ENCODE results near the gene DCAF15. TPM values are rescaled to one million over a fixed set of nuclear protein-coding genes. Genes with fewer than 3 reads are reported as not detected.
A peak's percentile ranks its signal among the peaks of the same experiment; 100 is the strongest.

The DCAF15 gene
- total RNA-seq, 2 donors from 2014 or later = 7.0 to 20.4 TPM

GRCh38 chr19:13906521-13906904 lies 45.8 kb upstream of the DCAF15 start:
- no peaks in the 10 kb centered on the region for H3K27me3 ChIP-seq
- intact Hi-C loops (cut with DNase I) = no loop called here
- peaks cover 39% of the 10 kb centered on the region for H3K4me1 ChIP-seq
- no peaks in the 10 kb centered on the region for H3K36me3 ChIP-seq (replicated peaks in 1 of 2; ENCODE audit: insufficient read depth in 1 of 2, low read depth in 2 of 2)
- peak overlapping the region; percentile 63 to 90 (median 78) for H3K27ac ChIP-seq
- TF ChIP-seq POLR2A (IDR thresholded peaks at IDR 0.05) (no peak), CTCF (IDR thresholded peaks at IDR 0.05) (no peak)
- DNase-seq (peak; percentile 59 to 70 (median 64)), ATAC-seq (peak; percentile 41)
- peak overlapping the region; percentile 46 to 77 for H3K4me3 ChIP-seq
- no peaks in the 10 kb centered on the region for H3K9me3 ChIP-seq
- WGBS, 2 donors = 0 to 4% methylated on average over 1 to 10 of the region's 13 CpGs

DNA sequence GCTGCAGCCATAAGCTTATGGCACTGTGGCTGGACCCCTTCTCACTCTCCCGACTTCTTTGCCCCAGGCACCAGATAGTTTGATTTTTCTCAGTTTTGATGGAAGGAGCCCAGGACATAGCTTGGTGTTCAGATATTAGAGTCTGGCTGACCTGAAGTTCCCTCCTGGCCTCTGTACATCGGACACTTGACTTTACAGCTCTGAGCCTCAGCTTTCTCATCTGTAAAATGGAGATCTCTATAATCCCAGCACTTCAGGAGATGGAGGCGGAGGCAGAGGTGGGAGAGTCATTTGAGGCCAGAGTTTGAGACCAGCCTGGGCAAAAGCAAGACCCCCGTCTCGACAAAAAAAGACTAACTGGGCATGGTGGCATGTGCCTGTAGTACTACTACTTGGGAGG lies 45.4 kb upstream of the DCAF15 start:
- no peaks in the 10 kb centered on the region for H3K27me3 ChIP-seq
- TF ChIP-seq CTCF (IDR thresholded peaks at IDR 0.05) (no peak), POLR2A (IDR thresholded peaks at IDR 0.05) (no peak)
- H3K4me3 ChIP-seq = peak overlapping the region; percentile 46 to 77
- ATAC-seq (no peak), DNase-seq (no peak)
- no peaks in the 10 kb centered on the region for H3K9me3 ChIP-seq
- 71 to 82% methylated on average over 5 of the region's 5 CpGs for WGBS, 2 donors
- H3K4me1 ChIP-seq = peaks cover 39% of the 10 kb centered on the region
- no peaks in the 10 kb centered on the region for H3K36me3 ChIP-seq (replicated peaks in 1 of 2; ENCODE audit: insufficient read depth in 1 of 2, low read depth in 2 of 2)
- H3K27ac ChIP-seq = peak overlapping the region in 3 of 4 donors; percentile 75 to 90 (median 81)
- intact Hi-C loops (cut with DNase I) = no loop called here

DNA sequence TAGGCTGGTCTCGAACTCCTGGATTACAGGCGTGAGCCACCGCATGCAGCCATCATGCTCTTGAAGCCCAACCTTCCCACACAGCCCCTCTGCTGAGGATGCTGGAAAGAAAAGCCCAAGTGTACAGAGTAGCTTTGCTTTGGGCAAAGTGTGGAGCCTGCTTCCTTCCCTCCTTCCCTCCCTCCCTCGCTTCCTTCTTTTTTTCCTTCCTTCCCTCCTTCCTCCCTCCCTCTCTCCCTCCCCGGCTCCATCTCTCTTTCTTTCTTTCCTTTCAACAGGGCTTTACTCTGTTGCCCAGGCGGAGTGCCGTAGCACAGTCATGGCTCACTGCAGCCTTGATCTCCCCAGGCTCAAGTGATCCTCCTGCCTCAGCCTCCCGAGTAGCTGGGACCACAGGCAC lies 43.6 kb upstream of the DCAF15 start:
- TF ChIP-seq POLR2A (IDR thresholded peaks at IDR 0.05) (no peak), CTCF (IDR thresholded peaks at IDR 0.05) (no peak)
- H3K9me3 ChIP-seq = no peaks in the 10 kb centered on the region
- WGBS, 2 donors = 90% methylated on average over 8 of the region's 8 CpGs
- intact Hi-C loops (cut with DNase I) = no loop called here
- peaks cover 0 to 11% of the 10 kb centered on the region in 2 donors for H3K36me3 ChIP-seq (replicated peaks in 1 of 2; ENCODE audit: insufficient read depth in 1 of 2, low read depth in 2 of 2)
- DNase-seq (no peak), ATAC-seq (no peak)
- no peak overlapping the region for H3K27ac ChIP-seq
- H3K27me3 ChIP-seq = no peaks in the 10 kb centered on the region
- peaks cover 39% of the 10 kb centered on the region for H3K4me1 ChIP-seq
- H3K4me3 ChIP-seq = no peak overlapping the region

- no peaks in the 10 kb centered on the region for H3K9me3 ChIP-seq
- no peak for TF ChIP-seq CTCF (IDR thresholded peaks at IDR 0.05)
- peaks cover 0 to 13% of the 10 kb centered on the region in 2 donors for H3K36me3 ChIP-seq (replicated peaks in 1 of 2; ENCODE audit: insufficient read depth in 1 of 2, low read depth in 2 of 2)
- ATAC-seq = peak; percentile 17
- WGBS, 2 donors = 20 to 61% methylated on average over 2 of the region's 2 CpGs
- no peaks in the 10 kb centered on the region for H3K27me3 ChIP-seq
- peak overlapping the region in 1 of 4 donors; percentile 5 for H3K27ac ChIP-seq
- intact Hi-C loops (cut with DNase I) = no loop called here
- no peak overlapping the region for H3K4me3 ChIP-seq
- H3K4me1 ChIP-seq = peaks cover 39% of the 10 kb centered on the region
- DNase-seq = peak; percentile 62 to 86 (median 77)
These were observed 42.9 kb upstream of the DCAF15 start for GRCh38 chr19:13909430-13909829.

- intact Hi-C loops (cut with DNase I) = no loop called here
- Histone ChIP-seq H3K27ac (no peak overlapping the region), H3K27me3 (no peaks in the 10 kb centered on the region), H3K4me1 (peaks cover 15% of the 10 kb centered on the region), H3K9me3 (no peaks in the 10 kb centered on the region), H3K4me3 (no peak overlapping the region), H3K36me3 (replicated peaks in 1 of 2; ENCODE audit: insufficient read depth in 1 of 2, low read depth in 2 of 2) (peaks cover 0 to 23% of the 10 kb centered on the region in 2 donors)
- DNase-seq = no peak
- no peak for ATAC-seq
- 88 to 91% methylated on average over 9 to 17 of the region's 17 CpGs for WGBS, 2 donors
- TF ChIP-seq POLR2A (IDR thresholded peaks at IDR 0.05) (no peak), CTCF (IDR thresholded peaks at IDR 0.05) (no peak)
These were observed 39.0 kb upstream of the DCAF15 start for GRCh38 chr19:13913352-13913751.

All from body of pancreas (tissue), 4 donors.